OCI-LY1 (cell line): Measurements from ENCODE around the gene PPP2R2D.

Experiments
- H2AFZ ChIP-seq: fragments of 200-600 bp; sonication (generic), shearing (Covaris generic); 2 replicates; pipeline ENCODE4 v1.6.0; 2014; ENCODE audit warnings: antibody characterized with exemption, mild to moderate bottlenecking, low read length
- H3F3A ChIP-seq: fragments of 200-600 bp; sonication (generic), shearing (Covaris generic); 2 replicates; pipeline ENCODE4 v1.6.0; 2014; ENCODE audit warnings: mild to moderate bottlenecking, antibody characterized with exemption, low read length, moderate library complexity; ENCODE audit not compliant: insufficient read depth
- H3K27ac ChIP-seq: fragments of 200-600 bp; sonication (generic); 2 replicates; pipeline ENCODE4 v1.5.1; 2014; ENCODE audit warnings: low read length, mixed run types, mild to moderate bottlenecking, low read depth; ENCODE audit not compliant: poor library complexity, severe bottlenecking
- H3K27me3 ChIP-seq: fragments of 200-600 bp; sonication (generic); 2 replicates; pipeline ENCODE4 v1.6.0; 2014; ENCODE audit warnings: antibody characterized with exemption, mild to moderate bottlenecking, low read length, moderate library complexity; ENCODE audit not compliant: insufficient read depth
- H3K36me3 ChIP-seq: fragments of 200-600 bp; sonication (generic); 2 replicates; pipeline ENCODE4 v1.6.1; 2014; ENCODE audit warnings: mild to moderate bottlenecking, antibody characterized with exemption, low read length, moderate library complexity, mixed read lengths; ENCODE audit not compliant: insufficient read depth
- H3K4me1 ChIP-seq: fragments of 200-600 bp; sonication (generic); 2 replicates; pipeline ENCODE4 v1.5.1; 2014; ENCODE audit warnings: mild to moderate bottlenecking, low read length, moderate library complexity; ENCODE audit not compliant: insufficient read depth, severe bottlenecking
- H3K4me2 ChIP-seq: fragments of 200-600 bp; sonication (generic), shearing (Covaris generic); 2 replicates; pipeline ENCODE4 v1.6.1; 2014; ENCODE audit warnings: low read length
- H3K4me3 ChIP-seq: fragments of 200-600 bp; sonication (generic); 2 replicates; pipeline ENCODE4 v1.5.1; 2014; ENCODE audit warnings: low read length, low read depth, mild to moderate bottlenecking, mixed read lengths; ENCODE audit not compliant: poor library complexity, severe bottlenecking
- H3K79me2 ChIP-seq: fragments of 200-600 bp; shearing (Covaris generic); 2 replicates; pipeline ENCODE4 v1.6.1; 2016; ENCODE audit warnings: mixed run types, low read length, mixed read lengths; ENCODE audit not compliant: insufficient read depth
- H3K9ac ChIP-seq: fragments of 200-600 bp; sonication (generic), shearing (Covaris generic); 2 replicates; pipeline ENCODE4 v1.6.1; 2014; ENCODE audit warnings: mild to moderate bottlenecking, low read length, mixed read lengths
- H3K9me2 ChIP-seq: fragments of 200-600 bp; sonication (generic), shearing (Covaris generic); 2 replicates; pipeline ENCODE4 v1.6.1; 2014; ENCODE audit warnings: low read depth, mild to moderate bottlenecking, low read length, mixed read lengths
- H3K9me3 ChIP-seq: fragments of 200-600 bp; shearing (Covaris generic); 2 replicates; pipeline ENCODE4 v1.6.1; 2014; ENCODE audit warnings: low read length, mixed read lengths
- H4K20me1 ChIP-seq: fragments of 200-600 bp; sonication (generic), shearing (Covaris generic); 2 replicates; pipeline ENCODE4 v1.6.0; 2016; ENCODE audit warnings: mild to moderate bottlenecking, low read length; ENCODE audit not compliant: insufficient read depth
- EZH2 ChIP-seq: fragments of 200-600 bp; sonication (generic), shearing (Covaris generic); IDR thresholded peaks from 2 replicates; pipeline ENCODE4 v1.8.0; 2017; ENCODE audit warnings: borderline replicate concordance, mixed run types, mild to moderate bottlenecking, antibody characterized with exemption, low read length, moderate library complexity, mixed read lengths
- TF ChIP-seq, protein P1 (sequence below): fragments of 200-600 bp; sonication (generic), shearing (Covaris generic); IDR thresholded peaks from 2 replicates; pipeline ENCODE4 v1.5.1; 2017; ENCODE audit warnings: mild to moderate bottlenecking, antibody characterized with exemption, low read length, moderate library complexity, mixed read lengths

The PPP2R2D gene

DNA sequence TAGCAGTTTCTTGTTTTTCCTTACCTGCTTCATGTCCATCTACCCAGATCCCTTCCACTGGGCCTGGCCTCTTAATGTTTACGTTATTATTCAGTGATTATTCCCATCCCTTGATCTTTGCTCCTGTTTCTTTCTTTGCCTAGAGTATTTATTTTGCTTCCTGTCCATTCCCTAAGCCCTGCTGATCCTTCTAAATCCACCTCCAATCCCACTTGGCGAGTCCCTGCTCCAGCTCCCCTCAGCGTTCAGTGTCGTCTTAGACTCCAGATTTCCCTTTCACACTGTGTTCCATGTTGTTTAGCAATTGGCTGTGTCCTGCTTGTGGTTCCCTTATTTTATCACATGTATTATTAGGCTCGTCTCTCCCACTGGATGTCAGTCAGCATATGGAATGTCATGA lies 7.3 kb downstream of the PPP2R2D start:
- H3K9ac ChIP-seq: no peak overlapping the region
- H3K4me1 ChIP-seq: peaks cover 34% of the 10 kb centered on the region
- no peaks in the 10 kb centered on the region for H3F3A ChIP-seq
- H3K27ac ChIP-seq: no peak overlapping the region
- H4K20me1 ChIP-seq: no peaks in the 10 kb centered on the region
- H3K36me3 ChIP-seq: peaks cover 39% of the 10 kb centered on the region
- H3K9me2 ChIP-seq: no peaks in the 10 kb centered on the region
- TF ChIP-seq EZH2: no peak
- TF ChIP-seq, protein P1, sequence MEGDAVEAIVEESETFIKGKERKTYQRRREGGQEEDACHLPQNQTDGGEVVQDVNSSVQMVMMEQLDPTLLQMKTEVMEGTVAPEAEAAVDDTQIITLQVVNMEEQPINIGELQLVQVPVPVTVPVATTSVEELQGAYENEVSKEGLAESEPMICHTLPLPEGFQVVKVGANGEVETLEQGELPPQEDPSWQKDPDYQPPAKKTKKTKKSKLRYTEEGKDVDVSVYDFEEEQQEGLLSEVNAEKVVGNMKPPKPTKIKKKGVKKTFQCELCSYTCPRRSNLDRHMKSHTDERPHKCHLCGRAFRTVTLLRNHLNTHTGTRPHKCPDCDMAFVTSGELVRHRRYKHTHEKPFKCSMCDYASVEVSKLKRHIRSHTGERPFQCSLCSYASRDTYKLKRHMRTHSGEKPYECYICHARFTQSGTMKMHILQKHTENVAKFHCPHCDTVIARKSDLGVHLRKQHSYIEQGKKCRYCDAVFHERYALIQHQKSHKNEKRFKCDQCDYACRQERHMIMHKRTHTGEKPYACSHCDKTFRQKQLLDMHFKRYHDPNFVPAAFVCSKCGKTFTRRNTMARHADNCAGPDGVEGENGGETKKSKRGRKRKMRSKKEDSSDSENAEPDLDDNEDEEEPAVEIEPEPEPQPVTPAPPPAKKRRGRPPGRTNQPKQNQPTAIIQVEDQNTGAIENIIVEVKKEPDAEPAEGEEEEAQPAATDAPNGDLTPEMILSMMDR: no peak
- no peaks in the 10 kb centered on the region for H3K27me3 ChIP-seq
- no peak overlapping the region for H2AFZ ChIP-seq
- H3K9me3 ChIP-seq: no peaks in the 10 kb centered on the region
- H3K4me2 ChIP-seq: no peak overlapping the region
- peaks cover 84% of the 10 kb centered on the region for H3K79me2 ChIP-seq
- no peak overlapping the region for H3K4me3 ChIP-seq

DNA sequence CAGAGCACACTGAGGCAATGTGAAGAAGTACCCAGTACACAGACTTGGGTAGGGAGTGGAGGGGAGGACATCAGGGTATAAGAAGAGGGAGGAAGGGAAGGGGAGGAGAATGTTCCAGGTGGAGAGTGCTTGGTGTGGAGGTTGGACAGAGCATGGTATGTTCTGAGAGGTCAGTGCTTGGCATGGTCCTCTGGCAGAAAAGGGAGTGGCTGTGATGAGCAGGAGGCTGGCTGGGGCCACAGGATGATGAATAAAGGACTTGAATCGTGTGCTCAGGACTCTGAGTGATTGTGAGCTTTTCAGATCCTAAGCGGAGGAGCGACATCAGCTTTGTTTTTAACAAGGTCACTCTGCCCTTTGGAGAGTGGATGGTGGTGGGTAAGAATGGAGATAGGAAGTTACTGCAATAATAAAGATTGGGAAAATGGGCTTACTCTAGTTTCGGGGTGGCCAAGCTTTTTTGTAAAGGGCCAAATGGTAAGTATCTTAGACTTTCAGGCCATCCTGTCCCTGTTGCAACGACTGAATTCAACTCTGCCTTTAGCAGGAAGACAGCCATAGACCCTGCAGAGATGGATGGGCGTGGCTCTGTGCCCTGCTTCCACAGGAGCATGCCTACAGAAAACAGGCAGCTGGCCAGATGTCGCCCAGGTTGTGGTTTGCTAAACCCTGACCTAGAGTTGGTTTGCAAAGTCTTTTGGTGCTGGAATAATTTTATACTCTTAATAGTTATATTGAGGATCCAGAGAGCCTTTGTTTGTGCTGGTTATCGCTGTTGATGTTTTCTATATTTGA lies 8.4 kb downstream of the PPP2R2D start:
- peaks cover 34% of the 10 kb centered on the region for H3K4me1 ChIP-seq
- no peaks in the 10 kb centered on the region for H4K20me1 ChIP-seq
- H3K9ac ChIP-seq: no peak overlapping the region
- H3K4me3 ChIP-seq: no peak overlapping the region
- H3K9me2 ChIP-seq: no peaks in the 10 kb centered on the region
- H3K9me3 ChIP-seq: no peaks in the 10 kb centered on the region
- no peak overlapping the region for H3K27ac ChIP-seq
- no peaks in the 10 kb centered on the region for H3F3A ChIP-seq
- TF ChIP-seq EZH2: no peak
- TF ChIP-seq, protein P1: no peak
- no peaks in the 10 kb centered on the region for H3K27me3 ChIP-seq
- H3K4me2 ChIP-seq: no peak overlapping the region
- peaks cover 85% of the 10 kb centered on the region for H3K79me2 ChIP-seq
- H2AFZ ChIP-seq: no peak overlapping the region
- H3K36me3 ChIP-seq: peaks cover 39% of the 10 kb centered on the region

DNA sequence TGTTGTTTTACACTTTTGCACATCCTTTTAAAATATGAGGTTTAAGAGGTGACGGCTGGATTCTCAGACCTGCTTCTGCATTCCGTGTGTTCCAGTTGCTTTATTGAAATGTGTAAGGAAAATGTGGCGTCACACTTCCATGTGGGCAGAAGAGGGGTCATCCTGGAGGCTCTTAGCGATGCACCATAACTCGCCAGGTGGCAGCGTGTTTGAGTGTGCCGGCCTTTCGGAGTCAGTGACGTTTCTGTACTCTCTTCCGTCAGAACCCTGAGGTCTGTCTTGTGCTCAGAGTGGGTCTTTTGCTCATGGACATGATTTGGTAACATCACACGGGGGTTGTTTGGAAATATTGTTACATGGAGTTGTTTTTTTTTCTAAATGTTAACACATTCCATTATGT lies 9.1 kb downstream of the PPP2R2D start:
- peaks cover 27% of the 10 kb centered on the region for H3K4me1 ChIP-seq
- no peak for TF ChIP-seq EZH2
- TF ChIP-seq, protein P1: no peak
- H3K9me2 ChIP-seq: no peaks in the 10 kb centered on the region
- H3K4me2 ChIP-seq: no peak overlapping the region
- H3K9ac ChIP-seq: no peak overlapping the region
- H3K9me3 ChIP-seq: no peaks in the 10 kb centered on the region
- H2AFZ ChIP-seq: no peak overlapping the region
- no peaks in the 10 kb centered on the region for H4K20me1 ChIP-seq
- no peak overlapping the region for H3K27ac ChIP-seq
- H3F3A ChIP-seq: no peaks in the 10 kb centered on the region
- H3K4me3 ChIP-seq: no peak overlapping the region
- peaks cover 85% of the 10 kb centered on the region for H3K79me2 ChIP-seq
- peaks cover 39% of the 10 kb centered on the region for H3K36me3 ChIP-seq
- H3K27me3 ChIP-seq: no peaks in the 10 kb centered on the region
